Measurements from ENCODE around the gene PHLDA3. TPM values are rescaled to one million over a fixed set of nuclear protein-coding genes. Genes with fewer than 3 reads are reported as not detected.
A peak's percentile ranks its signal among the peaks of the same experiment; 100 is the strongest.

The PHLDA3 gene
- total RNA-seq, 2 donors from 2014 or later = 13.1 to 21.2 TPM

GRCh38 chr1:201499191-201499590 is 30.2 kb upstream of the PHLDA3 start:
- Histone ChIP-seq H3K9me3 (no peaks in the 10 kb centered on the region), H3K4me3 (no peak overlapping the region), H3K27me3 (no peaks in the 10 kb centered on the region), H3K4me1 (no peaks in the 10 kb centered on the region), H3K9ac (ENCODE audit: low read depth in 2 of 2, low read length in 2 of 2) (no peak overlapping the region), H3K27ac (peak overlapping the region; percentile 91), H3K36me3 (peaks cover 6% of the 10 kb centered on the region)
- no peak for TF ChIP-seq CTCF (IDR thresholded peaks at IDR 0.05)
- DNase-seq = no peak
- intact Hi-C loops (cut with DNase I) = no loop called here

GRCh38 chr1:201498621-201499020 is 29.6 kb upstream of the PHLDA3 start:
- intact Hi-C loops (cut with DNase I) = no loop called here
- H3K4me3 ChIP-seq = no peak overlapping the region

GRCh38 chr1:201497935-201498509 is 29.0 kb upstream of the PHLDA3 start:
- Histone ChIP-seq H3K27me3 (no peaks in the 10 kb centered on the region), H3K9ac (ENCODE audit: low read depth in 2 of 2, low read length in 2 of 2) (peak overlapping the region in 1 of 2 donors; percentile 6), H3K27ac (no peak overlapping the region), H3K4me3 (no peak overlapping the region), H3K4me1 (no peaks in the 10 kb centered on the region), H3K36me3 (peaks cover 6% of the 10 kb centered on the region), H3K9me3 (no peaks in the 10 kb centered on the region)
- TF ChIP-seq CTCF (IDR thresholded peaks at IDR 0.05) = no peak
- no peak for DNase-seq
- intact Hi-C loops (cut with DNase I) = no loop called here

More at GRCh38 chr1:201498621-201499020, 29.6 kb upstream of the PHLDA3 start:
- Histone ChIP-seq H3K4me1 (no peaks in the 10 kb centered on the region), H3K27ac (no peak overlapping the region), H3K9me3 (no peaks in the 10 kb centered on the region), H3K36me3 (peaks cover 6% of the 10 kb centered on the region), H3K27me3 (no peaks in the 10 kb centered on the region), H3K9ac (ENCODE audit: low read depth in 2 of 2, low read length in 2 of 2) (peak overlapping the region in 1 of 2 donors; percentile 6)
- no peak for DNase-seq
- TF ChIP-seq CTCF (IDR thresholded peaks at IDR 0.05) = no peak

- H3K36me3 ChIP-seq = peaks cover 6% of the 10 kb centered on the region
- TF ChIP-seq CTCF (IDR thresholded peaks at IDR 0.05) = no peak
- intact Hi-C loops (cut with DNase I) = no loop called here
- peak overlapping the region; percentile 36 to 53 for H3K9ac ChIP-seq (ENCODE audit: low read depth in 2 of 2, low read length in 2 of 2)
- H3K9me3 ChIP-seq = no peaks in the 10 kb centered on the region
- no peaks in the 10 kb centered on the region for H3K27me3 ChIP-seq
- DNase-seq = no peak
- H3K27ac ChIP-seq = peak overlapping the region; percentile 75
- H3K4me1 ChIP-seq = no peaks in the 10 kb centered on the region
- no peak overlapping the region for H3K4me3 ChIP-seq
These were observed 27.3 kb upstream of the PHLDA3 start for GRCh38 chr1:201496296-201496690.

GRCh38 chr1:201495551-201496295 is 26.7 kb upstream of the PHLDA3 start:
- peak overlapping the region; percentile 75 for H3K27ac ChIP-seq
- no peaks in the 10 kb centered on the region for H3K4me1 ChIP-seq
- no peaks in the 10 kb centered on the region for H3K27me3 ChIP-seq
- H3K9me3 ChIP-seq = no peaks in the 10 kb centered on the region
- no peak for TF ChIP-seq CTCF (IDR thresholded peaks at IDR 0.05)
- H3K36me3 ChIP-seq = peaks cover 6% of the 10 kb centered on the region
- no peak overlapping the region for H3K4me3 ChIP-seq
- DNase-seq = peak; percentile 52
- peak overlapping the region; percentile 36 to 53 for H3K9ac ChIP-seq (ENCODE audit: low read depth in 2 of 2, low read length in 2 of 2)
- intact Hi-C loops (cut with DNase I) = no loop called here
